HepG2 (cell line): ENCODE results near the gene ITGAE. TPM values are rescaled to one million over a fixed set of nuclear protein-coding genes. Genes with fewer than 3 reads are reported as not detected.

Experiments
- REST ChIP-seq, 2 experiments: IDR thresholded peaks; 2 replicates each; pipeline ENCODE4 v1.6.1; 2011 to 2012; ENCODE audit warnings: low read length in 2 of 2, borderline replicate concordance in 1 of 2, low read depth in 1 of 2, mild to moderate bottlenecking in 1 of 2, moderate library complexity in 1 of 2
- ZHX2 ChIP-seq, 2 experiments: sonication (generic) in 1 of 2; formaldehyde crosslinking in 1 of 2; IDR thresholded peaks; 2 replicates each; pipeline versions ENCODE4 v1.6.1 to v1.9.0; 2014 to 2022; ENCODE audit warnings: antibody characterized with exemption in 1 of 2, borderline replicate concordance in 1 of 2, inconsistent platforms in 1 of 2, low read depth in 1 of 2, missing genetic modification reagents in 1 of 2
- ZNF407 ChIP-seq: sonication (generic); formaldehyde crosslinking; IDR thresholded peaks from one replicate; pipeline ENCODE4 v1.5.1; 2020; ENCODE audit warnings: mild to moderate bottlenecking, missing genetic modification reagents; ENCODE audit errors: not compliant biosample characterization
- polyA plus RNA-seq, 8 experiments: library from polyadenylated mRNA; depleted of rRNA in 3 of 8; stranded (reverse) in 7 of 8; unstranded in 1 of 8; fragments of >200 nt; fragmentation: Illumina TruSeq in 4 of 8; extraction: Trizol in 4 of 8; gene quantifications; 2 replicates each; pipeline versions ENCODE4 v1.2.1 to v1.2.3, GENCODE V29; 2011 to 2016; ENCODE audit warnings: low read depth in 4 of 8, missing spikeins in 1 of 8, mixed read lengths in 1 of 8; ENCODE audit not compliant: insufficient read depth in 1 of 8
- total RNA-seq, 5 experiments: library from RNA; depleted of rRNA; stranded (reverse); fragments of >200 nt; fragmentation: Illumina TruSeq; extraction: Trizol; gene quantifications; 2 replicates each; pipeline ENCODE4 v1.2.3, GENCODE V29; 2016; ENCODE audit warnings: low read depth in 1 of 5
- TF ChIP-seq, protein P1 (sequence below): sonication (generic); formaldehyde crosslinking; IDR thresholded peaks from 2 replicates; pipeline ENCODE4 v1.4.0; 2020; ENCODE audit warnings: mild to moderate bottlenecking, missing genetic modification reagents

The ITGAE gene
- total and polyA plus RNA-seq, 2 of the 13 experiments (the other 11 are each of a cell fraction or from before 2014, with no cell fraction given) = 42.3 to 49.0 TPM

GRCh38 chr17:3772764-3773163 is 28.2 kb downstream of the ITGAE start (continued):
- TF ChIP-seq ZHX2 (IDR thresholded peaks at IDR 0.05; ENCODE audit: low read depth) = no peak
- TF ChIP-seq ZHX2 (CRISPR knock-in tag; IDR thresholded peaks at IDR 0.05; ENCODE audit: borderline replicate concordance) = no peak
- no peak for TF ChIP-seq REST (IDR thresholded peaks at IDR 0.05; ENCODE audit: borderline replicate concordance in 1 of 2, low read depth in 1 of 2, low read length in 2 of 2)
- TF ChIP-seq ZNF407 (CRISPR knock-in tag) = no peak
- TF ChIP-seq, protein P1, sequence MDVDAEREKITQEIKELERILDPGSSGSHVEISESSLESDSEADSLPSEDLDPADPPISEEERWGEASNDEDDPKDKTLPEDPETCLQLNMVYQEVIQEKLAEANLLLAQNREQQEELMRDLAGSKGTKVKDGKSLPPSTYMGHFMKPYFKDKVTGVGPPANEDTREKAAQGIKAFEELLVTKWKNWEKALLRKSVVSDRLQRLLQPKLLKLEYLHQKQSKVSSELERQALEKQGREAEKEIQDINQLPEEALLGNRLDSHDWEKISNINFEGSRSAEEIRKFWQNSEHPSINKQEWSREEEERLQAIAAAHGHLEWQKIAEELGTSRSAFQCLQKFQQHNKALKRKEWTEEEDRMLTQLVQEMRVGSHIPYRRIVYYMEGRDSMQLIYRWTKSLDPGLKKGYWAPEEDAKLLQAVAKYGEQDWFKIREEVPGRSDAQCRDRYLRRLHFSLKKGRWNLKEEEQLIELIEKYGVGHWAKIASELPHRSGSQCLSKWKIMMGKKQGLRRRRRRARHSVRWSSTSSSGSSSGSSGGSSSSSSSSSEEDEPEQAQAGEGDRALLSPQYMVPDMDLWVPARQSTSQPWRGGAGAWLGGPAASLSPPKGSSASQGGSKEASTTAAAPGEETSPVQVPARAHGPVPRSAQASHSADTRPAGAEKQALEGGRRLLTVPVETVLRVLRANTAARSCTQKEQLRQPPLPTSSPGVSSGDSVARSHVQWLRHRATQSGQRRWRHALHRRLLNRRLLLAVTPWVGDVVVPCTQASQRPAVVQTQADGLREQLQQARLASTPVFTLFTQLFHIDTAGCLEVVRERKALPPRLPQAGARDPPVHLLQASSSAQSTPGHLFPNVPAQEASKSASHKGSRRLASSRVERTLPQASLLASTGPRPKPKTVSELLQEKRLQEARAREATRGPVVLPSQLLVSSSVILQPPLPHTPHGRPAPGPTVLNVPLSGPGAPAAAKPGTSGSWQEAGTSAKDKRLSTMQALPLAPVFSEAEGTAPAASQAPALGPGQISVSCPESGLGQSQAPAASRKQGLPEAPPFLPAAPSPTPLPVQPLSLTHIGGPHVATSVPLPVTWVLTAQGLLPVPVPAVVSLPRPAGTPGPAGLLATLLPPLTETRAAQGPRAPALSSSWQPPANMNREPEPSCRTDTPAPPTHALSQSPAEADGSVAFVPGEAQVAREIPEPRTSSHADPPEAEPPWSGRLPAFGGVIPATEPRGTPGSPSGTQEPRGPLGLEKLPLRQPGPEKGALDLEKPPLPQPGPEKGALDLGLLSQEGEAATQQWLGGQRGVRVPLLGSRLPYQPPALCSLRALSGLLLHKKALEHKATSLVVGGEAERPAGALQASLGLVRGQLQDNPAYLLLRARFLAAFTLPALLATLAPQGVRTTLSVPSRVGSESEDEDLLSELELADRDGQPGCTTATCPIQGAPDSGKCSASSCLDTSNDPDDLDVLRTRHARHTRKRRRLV = no peak
